ENCODE data around the gene HOXB6.

Gene HOXB6

DNA sequence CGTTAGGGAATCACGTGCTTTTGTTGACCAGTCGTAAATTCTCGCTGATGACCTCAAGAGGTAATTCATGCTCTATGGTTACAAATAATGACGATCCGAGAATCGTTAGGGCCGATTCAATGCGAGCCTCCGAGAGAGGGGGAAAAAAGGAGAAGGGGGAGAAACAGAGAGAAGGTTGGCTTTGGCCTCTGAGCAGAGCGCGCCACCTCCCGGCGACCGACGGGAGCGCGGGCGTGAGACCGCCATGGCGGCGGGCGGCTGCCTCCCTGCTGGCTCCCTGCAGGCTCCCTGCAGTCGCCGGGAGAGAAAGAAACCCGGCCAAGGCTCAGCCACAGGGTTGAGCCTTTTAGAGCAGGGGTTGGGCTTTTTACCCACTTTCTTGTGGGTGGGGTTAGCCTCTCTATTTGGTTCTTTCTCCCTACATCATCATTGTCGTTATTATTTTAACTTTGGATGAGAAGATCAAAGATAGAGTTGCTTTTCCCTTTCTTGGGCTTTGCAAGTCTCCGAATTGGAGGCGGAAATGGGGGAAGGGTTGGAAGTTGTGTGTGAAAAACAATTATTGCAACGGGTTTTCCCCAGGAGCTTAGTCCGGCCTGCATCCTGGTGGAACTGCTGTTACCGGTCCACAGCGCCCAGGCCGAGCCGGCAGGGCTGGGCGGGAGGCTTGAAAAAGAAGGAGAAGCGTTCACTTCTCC is 10.8 kb downstream of the HOXB6 start:
- DNase-seq: peak; percentile 90

GRCh38 chr17:48593126-48593829 is 11.5 kb downstream of the HOXB6 start, which contains the start of gene HOXB5:
Gene HOXB5 (minus strand): TSS chr17:48593779. CDS start chr17:48593682, 97 bp downstream.
- peak; percentile 57 for DNase-seq

GRCh38 chr17:48592577-48592976 is 12.2 kb downstream of the HOXB6 start:
- no peak for DNase-seq

DNA sequence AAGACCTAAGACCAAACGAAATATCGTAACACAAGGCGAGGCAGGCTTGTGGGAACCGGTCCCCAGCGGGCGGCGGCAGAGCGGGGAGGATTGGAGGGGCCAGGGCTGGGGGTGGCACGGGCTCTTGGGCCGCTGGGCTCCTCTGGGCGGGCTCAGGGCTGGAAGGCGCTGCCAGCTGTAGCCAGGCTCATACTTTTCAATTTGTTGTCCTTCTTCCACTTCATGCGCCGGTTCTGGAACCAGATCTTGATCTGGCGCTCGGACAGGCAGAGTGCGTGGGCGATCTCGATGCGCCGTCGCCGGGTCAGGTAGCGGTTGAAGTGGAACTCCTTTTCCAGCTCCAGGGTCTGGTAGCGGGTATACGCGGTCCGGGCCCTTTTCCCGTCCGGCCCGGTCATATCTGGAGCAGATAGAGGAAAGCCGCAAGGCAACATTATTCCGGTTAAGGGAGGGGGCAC is 12.7 kb downstream of the HOXB6 start:
- DNase-seq: no peak

GRCh38 chr17:48591255-48592056 is 13.3 kb downstream of the HOXB6 start:
- no peak for DNase-seq

GRCh38 chr17:48590607-48591161 is 14.1 kb downstream of the HOXB6 start:
- no peak for DNase-seq

- DNase-seq: no peak
These were observed 14.8 kb downstream of the HOXB6 start, which contains the start of gene HOXB3 for GRCh38 chr17:48589831-48590606. Gene HOXB3 (minus strand): TSS chr17:48590241. CDS start chr17:48552474, 37,767 bp downstream.

GRCh38 chr17:48589060-48589830 is 15.5 kb downstream of the HOXB6 start:
- DNase-seq: no peak

DNA sequence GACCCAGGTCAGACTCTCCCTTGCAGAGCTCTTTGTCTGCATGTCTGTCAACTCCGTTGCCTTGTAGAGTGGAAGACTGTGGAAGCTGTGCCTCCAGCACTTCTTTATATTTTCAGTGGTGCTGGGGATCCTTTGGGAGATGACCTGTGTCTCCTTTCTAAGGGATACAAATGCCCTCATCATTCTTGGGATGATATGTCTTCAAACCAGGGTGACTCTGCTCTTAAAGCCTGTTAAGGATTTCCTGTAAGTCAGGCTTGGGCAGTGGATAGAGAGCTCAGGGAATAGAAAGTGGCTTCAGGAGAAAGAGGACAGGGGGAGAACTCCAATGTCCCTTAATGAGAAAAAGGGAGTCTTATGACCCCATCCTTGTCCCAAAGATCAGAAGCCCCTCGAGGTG is 16.3 kb downstream of the HOXB6 start:
- no peak for DNase-seq

DNA sequence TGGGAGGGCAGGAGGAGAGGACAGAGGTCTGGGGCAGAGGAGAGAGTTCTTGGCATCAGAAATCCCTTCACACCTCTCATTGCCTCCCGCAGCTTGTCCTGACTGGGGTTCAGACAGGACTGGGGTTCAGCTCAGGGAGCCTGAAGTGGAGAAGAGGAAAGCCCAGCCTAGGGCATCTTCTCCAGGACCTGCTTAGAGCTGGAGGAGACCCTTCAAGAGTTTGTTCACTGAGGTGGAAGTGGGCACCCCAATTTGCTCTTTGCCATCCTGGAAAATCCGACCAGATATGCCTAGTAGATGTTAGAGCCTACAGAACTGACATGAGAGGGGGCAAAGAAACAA is 16.7 kb downstream of the HOXB6 start:
- no peak for DNase-seq

GRCh38 chr17:48587276-48588073 is 17.3 kb downstream of the HOXB6 start:
- DNase-seq: peak; percentile 74

DNA sequence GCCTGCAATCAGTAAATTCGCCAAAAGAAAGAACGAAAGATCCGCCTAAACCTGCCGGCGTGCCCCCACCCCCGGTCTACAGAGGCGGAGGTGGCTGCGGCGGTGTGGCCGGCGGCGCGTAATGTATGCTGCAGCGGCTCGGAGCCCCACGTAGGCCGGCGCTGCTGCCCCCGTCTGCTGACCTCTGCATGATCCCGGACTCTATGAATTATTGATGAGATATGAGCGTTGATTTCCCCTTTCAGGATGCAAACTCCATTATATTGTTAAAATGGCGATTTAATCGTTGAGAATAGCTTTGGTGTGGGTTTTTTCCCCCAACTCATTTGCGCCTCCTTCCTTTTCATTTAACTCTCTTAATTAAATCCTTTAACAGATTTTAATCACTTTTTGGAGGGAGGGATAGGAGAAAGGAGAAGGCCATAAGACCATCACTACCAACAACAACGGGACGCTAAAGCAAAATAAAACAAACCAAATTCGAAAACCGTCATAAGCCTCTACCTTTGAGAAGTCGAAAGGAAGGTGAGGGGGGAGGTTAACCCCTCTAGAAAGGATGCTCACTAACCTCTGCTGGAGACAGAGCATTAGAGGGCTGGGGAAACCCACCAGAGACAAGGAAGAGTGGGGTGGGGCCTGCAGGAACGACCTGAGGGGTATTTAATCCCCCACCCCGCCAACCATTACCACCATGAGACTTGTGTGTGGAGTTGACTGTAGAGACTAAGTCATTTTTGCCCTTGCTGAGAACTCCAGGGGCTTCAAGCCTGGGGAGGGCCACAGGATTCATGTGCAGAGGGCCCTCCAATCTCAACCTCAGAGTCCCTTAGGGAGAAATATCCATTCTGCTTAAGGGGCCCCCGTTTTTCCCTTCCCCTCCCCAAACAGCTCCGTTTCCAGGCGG is 18.2 kb downstream of the HOXB6 start:
- DNase-seq: peak; percentile 31

GRCh38 chr17:48584223-48584741 is 20.5 kb downstream of the HOXB6 start:
- DNase-seq: no peak

DNA sequence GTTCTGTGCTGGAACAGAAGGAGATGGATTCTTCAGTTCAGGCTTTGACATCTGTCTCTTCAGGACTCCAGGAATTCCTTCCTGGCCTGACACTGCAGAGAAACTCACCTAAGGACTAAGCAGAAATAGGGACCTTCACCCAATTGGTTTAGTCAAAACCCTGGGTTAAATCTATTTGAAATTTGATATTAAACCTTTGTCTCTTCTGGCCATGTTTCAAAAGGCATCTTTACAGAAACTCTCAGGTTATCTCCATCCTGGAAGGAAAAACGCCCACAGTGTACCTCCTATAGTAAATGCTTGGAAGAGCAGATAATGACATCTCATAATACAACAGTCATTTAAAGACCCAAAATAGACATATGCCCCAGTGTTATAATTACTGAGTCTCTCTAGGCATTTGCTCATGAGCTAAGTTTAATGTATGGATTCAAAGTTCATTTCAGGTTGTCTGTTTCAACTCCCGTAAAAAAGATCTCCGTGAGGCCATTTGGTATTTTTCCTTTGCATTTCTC is 21.0 kb downstream of the HOXB6 start:
- DNase-seq: no peak

GRCh38 chr17:48582750-48583069 is 22.1 kb downstream of the HOXB6 start:
- DNase-seq: no peak

DNA sequence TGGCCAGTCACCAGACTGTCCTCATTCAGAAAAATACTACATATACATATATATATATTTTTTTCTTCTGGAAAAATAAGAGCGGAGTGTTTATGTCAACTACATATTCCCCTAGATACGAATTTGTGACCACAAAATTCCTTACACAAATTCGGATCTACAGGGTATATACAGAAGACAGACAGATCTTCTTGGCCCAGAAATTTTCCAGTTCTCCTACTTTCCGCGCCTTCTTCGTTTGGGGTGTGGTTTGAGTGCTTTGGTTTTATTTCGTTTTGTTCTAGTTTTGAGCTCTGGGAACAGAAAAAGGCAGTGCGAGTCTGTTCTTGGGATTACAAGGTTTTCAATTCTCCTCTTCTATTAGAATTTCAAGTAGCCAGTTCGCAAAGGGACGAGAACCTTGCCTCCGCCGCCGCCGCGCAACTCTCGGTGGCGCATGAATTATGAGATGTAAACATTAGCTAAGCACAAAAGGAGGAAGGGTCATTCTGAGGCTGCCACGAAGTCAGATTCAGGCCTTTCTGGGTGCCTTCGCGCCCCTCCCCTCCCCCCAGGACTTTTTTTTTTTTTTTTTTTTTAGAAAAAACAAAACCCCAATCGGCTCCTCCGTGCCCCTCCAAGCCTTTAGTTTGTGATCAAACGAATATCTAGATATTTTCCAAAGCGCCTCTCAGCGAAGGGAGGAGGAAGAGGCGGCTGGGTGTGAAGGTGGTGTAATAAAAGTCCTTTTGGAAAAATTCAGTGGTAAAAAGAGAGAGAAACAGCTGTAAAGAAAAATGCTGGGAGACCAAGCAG is 24.8 kb downstream of the HOXB6 start:
- DNase-seq: no peak

DNA sequence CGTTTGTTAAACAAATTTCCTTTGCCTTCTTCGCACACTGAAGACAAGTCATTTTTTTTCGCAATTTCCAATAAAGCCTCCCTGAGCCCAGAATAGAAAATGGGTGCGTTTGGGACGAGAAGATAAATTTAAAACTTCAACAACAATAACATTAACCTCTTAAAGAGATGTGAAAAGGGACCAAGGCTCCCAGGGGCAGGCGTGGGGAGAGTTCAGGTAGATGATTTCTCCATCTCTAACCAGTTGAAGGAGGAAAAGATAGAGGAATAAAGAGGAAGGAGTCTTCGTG is 25.4 kb downstream of the HOXB6 start:
- no peak for DNase-seq

- no peak for DNase-seq
These were observed 25.9 kb downstream of the HOXB6 start for GRCh38 chr17:48578616-48579470.
